ENCODE data around the gene ZBTB7B.

Gene ZBTB7B

GRCh38 chr1:155002464-155003226 lies at the start of gene ZBTB7B:
Gene ZBTB7B (plus strand): TSS chr1:155002802. CDS start chr1:155014661, 11,859 bp downstream.
- Histone ChIP-seq H3K36me3 (replicated peaks) (no peaks in the 10 kb centered on the region; the same call in 1 of the 2 replicates), H3K27me3 (ENCODE audit: low read depth) (no peaks in the 10 kb centered on the region), H3K4me3 (peak within 1 kb of the TSS; percentile 77), H3K4me1 (peaks cover 20% of the 10 kb centered on the region), H3K9me3 (no peaks in the 10 kb centered on the region)
- in situ Hi-C loops (cut with MboI; ENCODE audit: low sequenced_read_pairs) = no loop called here
- peak in 1 of 2 experiments; percentile 47 for DNase-seq (ENCODE audit: low spot score in 2 of 2)

- no peak for DNase-seq (ENCODE audit: low spot score in 2 of 2)
- no peak overlapping the region for H3K4me3 ChIP-seq
- H3K27me3 ChIP-seq (ENCODE audit: low read depth) = no peaks in the 10 kb centered on the region
- in situ Hi-C loops (cut with MboI; ENCODE audit: low sequenced_read_pairs) = no loop called here
- no peaks in the 10 kb centered on the region for H3K9me3 ChIP-seq
- peaks cover 6% of the 10 kb centered on the region for H3K36me3 ChIP-seq (replicated peaks)
- H3K4me1 ChIP-seq = peaks cover 19% of the 10 kb centered on the region
These were observed 49.0 kb upstream of the ZBTB7B start for GRCh38 chr1:154953611-154954038.

GRCh38 chr1:154954541-154954940 lies 48.1 kb upstream of the ZBTB7B start:
- no peaks in the 10 kb centered on the region for H3K27me3 ChIP-seq (ENCODE audit: low read depth)
- in situ Hi-C loops (cut with MboI; ENCODE audit: low sequenced_read_pairs) = no loop called here
- H3K9me3 ChIP-seq = no peaks in the 10 kb centered on the region
- peaks cover 15% of the 10 kb centered on the region for H3K36me3 ChIP-seq (replicated peaks)
- H3K4me3 ChIP-seq = no peak overlapping the region
- no peak for DNase-seq (ENCODE audit: low spot score in 2 of 2)
- peaks cover 19% of the 10 kb centered on the region for H3K4me1 ChIP-seq

- H3K4me3 ChIP-seq = peak overlapping the region; percentile 36
- in situ Hi-C loops (cut with MboI; ENCODE audit: low sequenced_read_pairs) = no loop called here
- no peaks in the 10 kb centered on the region for H3K27me3 ChIP-seq (ENCODE audit: low read depth)
- peaks cover 19% of the 10 kb centered on the region for H3K4me1 ChIP-seq
- peak; percentile 45 to 62 for DNase-seq (ENCODE audit: low spot score in 2 of 2)
- H3K36me3 ChIP-seq (replicated peaks) = peaks cover 19% of the 10 kb centered on the region
- no peaks in the 10 kb centered on the region for H3K9me3 ChIP-seq
These were observed 47.4 kb upstream of the ZBTB7B start for GRCh38 chr1:154955039-154955717.

GRCh38 chr1:154955718-154956543 lies 46.7 kb upstream of the ZBTB7B start, which contains the start of gene PBXIP1:
Gene PBXIP1 (minus strand): TSS chr1:154956099. CDS start chr1:154953721, 2,378 bp downstream.
- peaks cover 19% of the 10 kb centered on the region for H3K36me3 ChIP-seq (replicated peaks)
- no peaks in the 10 kb centered on the region for H3K27me3 ChIP-seq (ENCODE audit: low read depth)
- H3K9me3 ChIP-seq = no peaks in the 10 kb centered on the region
- peak; percentile 91 for DNase-seq (ENCODE audit: low spot score in 2 of 2)
- in situ Hi-C loops (cut with MboI; ENCODE audit: low sequenced_read_pairs) = no loop called here
- peak within 1 kb of the TSS; percentile 36 for H3K4me3 ChIP-seq
- peaks cover 25% of the 10 kb centered on the region for H3K4me1 ChIP-seq

- peak overlapping the region; percentile 36 for H3K4me3 ChIP-seq
- H3K9me3 ChIP-seq = no peaks in the 10 kb centered on the region
- H3K36me3 ChIP-seq (replicated peaks) = peaks cover 19% of the 10 kb centered on the region
- H3K27me3 ChIP-seq (ENCODE audit: low read depth) = no peaks in the 10 kb centered on the region
- H3K4me1 ChIP-seq = peaks cover 25% of the 10 kb centered on the region
- in situ Hi-C loops (cut with MboI; ENCODE audit: low sequenced_read_pairs) = no loop called here
- no peak for DNase-seq (ENCODE audit: low spot score in 2 of 2)
These were observed 46.1 kb upstream of the ZBTB7B start for GRCh38 chr1:154956544-154956941.

GRCh38 chr1:154957091-154957657 lies 45.4 kb upstream of the ZBTB7B start:
- H3K4me3 ChIP-seq = no peak overlapping the region
- H3K9me3 ChIP-seq = no peaks in the 10 kb centered on the region
- in situ Hi-C loops (cut with MboI; ENCODE audit: low sequenced_read_pairs) = no loop called here
- no peak for DNase-seq (ENCODE audit: low spot score in 2 of 2)
- peaks cover 19% of the 10 kb centered on the region for H3K36me3 ChIP-seq (replicated peaks)
- H3K4me1 ChIP-seq = peaks cover 25% of the 10 kb centered on the region
- H3K27me3 ChIP-seq (ENCODE audit: low read depth) = no peaks in the 10 kb centered on the region

GRCh38 chr1:154958036-154958435 lies 44.6 kb upstream of the ZBTB7B start:
- peaks cover 25% of the 10 kb centered on the region for H3K4me1 ChIP-seq
- DNase-seq (ENCODE audit: low spot score in 2 of 2) = no peak
- H3K27me3 ChIP-seq (ENCODE audit: low read depth) = no peaks in the 10 kb centered on the region
- no peak overlapping the region for H3K4me3 ChIP-seq
- in situ Hi-C loops (cut with MboI; ENCODE audit: low sequenced_read_pairs) = no loop called here
- peaks cover 21% of the 10 kb centered on the region for H3K36me3 ChIP-seq (replicated peaks)
- no peaks in the 10 kb centered on the region for H3K9me3 ChIP-seq

GRCh38 chr1:154958681-154959425 lies 43.7 kb upstream of the ZBTB7B start:
- H3K4me3 ChIP-seq = no peak overlapping the region
- DNase-seq (ENCODE audit: low spot score in 2 of 2) = no peak
- peaks cover 29% of the 10 kb centered on the region for H3K36me3 ChIP-seq (replicated peaks)
- no peaks in the 10 kb centered on the region for H3K27me3 ChIP-seq (ENCODE audit: low read depth)
- H3K4me1 ChIP-seq = peaks cover 25% of the 10 kb centered on the region
- in situ Hi-C loops (cut with MboI; ENCODE audit: low sequenced_read_pairs) = no loop called here
- H3K9me3 ChIP-seq = no peaks in the 10 kb centered on the region

- H3K36me3 ChIP-seq (replicated peaks) = peaks cover 31% of the 10 kb centered on the region
- in situ Hi-C loops (cut with MboI; ENCODE audit: low sequenced_read_pairs) = no loop called here
These were observed 43.2 kb upstream of the ZBTB7B start for GRCh38 chr1:154959426-154959780.

GRCh38 chr1:154960446-154961136 lies 42.0 kb upstream of the ZBTB7B start:
- in situ Hi-C loops (cut with MboI; ENCODE audit: low sequenced_read_pairs) = loop anchor here (5.0 kb wide), 1 partner anchor 92 kb away; the partner anchor contains the start of gene ADAM15
- Histone ChIP-seq H3K9me3 (no peaks in the 10 kb centered on the region), H3K36me3 (replicated peaks) (peaks cover 43% of the 10 kb centered on the region), H3K27me3 (ENCODE audit: low read depth) (no peaks in the 10 kb centered on the region), H3K4me3 (peak overlapping the region; percentile 96), H3K4me1 (peaks cover 14% of the 10 kb centered on the region)
- no peak for DNase-seq (ENCODE audit: low spot score in 2 of 2)

More at GRCh38 chr1:154959426-154959780, 43.2 kb upstream of the ZBTB7B start:
- Histone ChIP-seq H3K27me3 (ENCODE audit: low read depth) (no peaks in the 10 kb centered on the region), H3K4me3 (no peak overlapping the region), H3K9me3 (no peaks in the 10 kb centered on the region), H3K4me1 (peaks cover 24% of the 10 kb centered on the region)
- no peak for DNase-seq (ENCODE audit: low spot score in 2 of 2)
